ENCODE data around the gene TMEM238L.

The TMEM238L gene

DNA sequence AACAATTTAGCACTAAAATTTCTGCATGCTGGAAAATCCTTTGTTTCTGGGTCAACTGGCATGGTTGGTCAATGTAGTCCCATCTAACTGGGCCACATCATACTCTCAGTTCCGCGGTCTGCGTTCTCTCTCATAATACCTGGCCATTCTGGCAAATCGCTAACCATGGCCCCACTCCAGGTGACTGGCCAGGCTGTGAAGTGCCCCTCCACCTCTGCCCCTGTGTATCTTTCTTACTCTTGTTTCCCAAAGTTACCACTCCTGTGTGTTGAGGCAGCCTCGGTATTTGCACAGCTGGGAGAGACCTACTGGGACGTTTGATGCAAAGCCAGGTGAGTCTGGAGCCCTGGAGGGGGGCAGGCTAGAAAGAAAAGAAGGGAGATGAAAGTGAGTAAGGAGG is 2.0 kb upstream of the TMEM238L start:
- TF ChIP-seq CTCF (conservative IDR thresholded peaks at IDR 0.05; ENCODE audit: low read depth, low read length) = no peak
- no peak overlapping the region for H3K4me3 ChIP-seq (ENCODE audit: low read length)
- no peak for DNase-seq (ENCODE audit: low read depth)

GRCh38 chr17:10804546-10804945 is 647 bp upstream of the TMEM238L start:
- H3K4me3 ChIP-seq (ENCODE audit: low read length) = no peak overlapping the region
- TF ChIP-seq CTCF (conservative IDR thresholded peaks at IDR 0.05; ENCODE audit: low read depth, low read length) = no peak
- DNase-seq (ENCODE audit: low read depth) = no peak

GRCh38 chr17:10803350-10803749 is 549 bp downstream of the TMEM238L start:
- no peak for TF ChIP-seq CTCF (conservative IDR thresholded peaks at IDR 0.05; ENCODE audit: low read depth, low read length)
- DNase-seq (ENCODE audit: low read depth) = no peak
- H3K4me3 ChIP-seq (ENCODE audit: low read length) = no peak overlapping the region

DNA sequence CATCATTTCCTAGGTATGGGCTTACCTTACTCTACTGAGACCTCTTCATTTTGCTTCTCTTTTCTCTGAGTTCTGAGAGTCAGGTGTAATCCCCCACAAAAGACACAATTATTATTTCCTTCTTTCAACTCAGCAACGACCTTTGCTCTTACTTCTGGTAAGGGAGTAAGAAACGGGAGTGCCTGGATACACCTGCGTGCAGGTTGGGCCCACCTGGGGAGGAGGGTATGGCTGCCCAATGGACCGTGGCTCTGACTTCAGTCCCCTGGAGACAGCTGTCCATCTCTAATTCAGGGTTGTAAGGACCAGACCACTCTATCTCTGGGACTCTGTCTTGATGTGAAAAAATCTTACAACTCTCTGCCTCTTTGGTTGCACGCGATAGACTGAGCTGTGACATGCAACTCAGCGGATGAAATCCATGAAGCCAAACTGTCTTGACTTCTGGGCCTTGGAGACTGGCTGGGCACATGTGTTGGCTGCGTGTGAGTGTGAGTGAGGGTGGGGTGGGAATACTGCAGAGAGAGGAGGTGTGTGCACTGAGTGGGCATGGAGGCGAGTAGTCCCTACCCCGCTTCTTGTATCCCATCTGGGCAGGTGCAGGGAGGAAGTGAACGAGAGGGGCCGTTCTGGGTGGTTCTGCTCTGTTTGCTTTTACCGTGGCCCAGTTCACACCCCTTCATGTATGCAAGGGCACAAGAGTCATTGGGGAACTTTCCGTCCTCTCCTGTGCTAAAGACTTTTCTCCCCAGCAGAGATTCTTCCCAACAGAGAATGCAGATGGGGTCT is 1.2 kb downstream of the TMEM238L start:
- TF ChIP-seq CTCF (conservative IDR thresholded peaks at IDR 0.05; ENCODE audit: low read depth, low read length) = no peak
- no peak overlapping the region for H3K4me3 ChIP-seq (ENCODE audit: low read length)
- DNase-seq (ENCODE audit: low read depth) = no peak

- TF ChIP-seq CTCF (conservative IDR thresholded peaks at IDR 0.05; ENCODE audit: low read depth, low read length) = no peak
- DNase-seq (ENCODE audit: low read depth) = no peak
- H3K4me3 ChIP-seq (ENCODE audit: low read length) = no peak overlapping the region
Measured at GRCh38 chr17:10799407-10799806, 4.5 kb downstream of the TMEM238L start.

GRCh38 chr17:10798910-10799309 is 5.0 kb downstream of the TMEM238L start:
- no peak for DNase-seq (ENCODE audit: low read depth)
- H3K4me3 ChIP-seq (ENCODE audit: low read length) = no peak overlapping the region
- TF ChIP-seq CTCF (conservative IDR thresholded peaks at IDR 0.05; ENCODE audit: low read depth, low read length) = no peak

DNA sequence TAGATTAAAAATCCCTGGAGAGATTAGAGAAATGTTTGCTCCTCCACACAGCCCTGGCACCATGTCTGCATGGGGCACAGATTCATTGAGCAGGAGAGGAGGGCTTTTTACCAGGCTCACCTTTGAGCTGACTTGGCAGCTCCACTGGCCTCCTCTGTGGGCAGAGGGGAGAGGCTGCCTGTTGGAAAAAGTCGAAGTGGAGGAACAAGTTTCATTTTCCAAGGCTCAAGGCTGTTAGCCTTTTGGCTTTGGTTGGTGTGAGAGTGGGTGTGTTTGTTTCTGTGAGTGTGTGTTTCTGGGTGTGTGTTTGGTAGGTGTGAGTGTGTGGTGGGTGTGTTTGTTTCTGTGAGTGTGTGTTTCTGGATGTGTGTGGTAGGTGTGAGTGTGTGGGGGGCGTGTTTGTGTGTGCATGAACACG is 5.6 kb downstream of the TMEM238L start:
- no peak for DNase-seq (ENCODE audit: low read depth)
- H3K4me3 ChIP-seq (ENCODE audit: low read length) = no peak overlapping the region
- no peak for TF ChIP-seq CTCF (conservative IDR thresholded peaks at IDR 0.05; ENCODE audit: low read depth, low read length)

Measured in retinal pigment epithelial cell (primary cell).